NCI-H2196 treated with DMSO at 0.1 percent for 48 hours (cell line): ENCODE measurements around the gene CLPTM1L.
"Not testable (repeated sequence)": the region's sequence is repeated elsewhere in the genome, so short reads cannot be mapped to it uniquely, and the experiment has no call there.

Experiments used
- DNase-seq: peaks from one replicate; lab custom pipeline; 2025; ENCODE audit not compliant: unreplicated experiment; lab: John Stamatoyannopoulos, UW

The CLPTM1L gene

GRCh38 chr5:1342268-1342667, 2.6 kb downstream of the CLPTM1L start:
- DNase-seq: no peak

DNA sequence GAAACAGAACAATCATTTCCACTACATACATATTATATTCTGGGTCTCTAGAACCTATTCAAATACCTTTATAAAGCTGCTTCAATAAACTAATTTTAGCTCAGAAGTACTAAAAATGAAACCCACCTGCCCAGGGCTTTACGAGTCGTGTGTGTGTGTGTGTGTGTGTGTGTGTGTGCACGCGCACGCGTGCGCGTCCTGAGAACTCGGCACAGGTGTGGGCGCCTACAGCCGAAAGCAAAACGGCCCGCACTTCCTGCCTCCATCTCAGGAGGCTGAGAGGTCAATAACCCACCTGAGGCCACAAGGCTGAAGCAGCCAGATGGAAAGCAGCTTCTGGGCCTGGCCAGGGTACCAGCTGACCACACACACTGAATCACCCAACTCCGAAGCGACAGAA, 3.0 kb downstream of the CLPTM1L start:
- no peak for DNase-seq

GRCh38 chr5:1339818-1340210, 5.1 kb downstream of the CLPTM1L start:
- not testable (repeated sequence) for DNase-seq

- not testable (repeated sequence) for DNase-seq
Measured at GRCh38 chr5:1339139-1339817, 5.6 kb downstream of the CLPTM1L start.

DNA sequence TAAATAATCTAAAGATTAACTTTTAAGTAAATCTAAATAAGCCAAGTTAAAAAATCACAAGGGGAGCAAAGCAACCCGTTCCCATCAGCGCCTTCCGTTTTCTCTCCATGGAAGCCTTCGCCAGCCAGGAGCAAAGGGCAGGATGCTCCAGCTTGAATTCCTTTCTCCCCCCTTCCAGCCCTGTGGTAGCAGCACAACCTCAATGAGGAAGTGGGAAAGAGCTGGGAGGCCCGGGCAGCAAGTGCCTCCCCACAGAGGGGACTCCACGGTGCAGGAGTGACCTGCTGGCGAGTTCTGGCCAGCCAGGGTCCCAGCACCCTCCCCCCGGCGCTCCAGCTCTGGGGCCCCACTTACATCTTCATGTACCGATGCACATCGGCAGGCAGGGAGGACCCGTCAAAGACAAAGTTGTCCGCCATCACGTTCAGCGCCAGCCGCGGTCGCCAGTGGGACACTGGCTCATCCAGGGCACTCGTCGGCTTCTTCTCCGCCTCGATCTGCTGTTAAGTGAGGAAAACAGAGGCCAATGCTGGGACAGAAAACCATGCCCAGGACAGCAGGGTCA, 6.3 kb downstream of the CLPTM1L start:
- DNase-seq: no peak

DNA sequence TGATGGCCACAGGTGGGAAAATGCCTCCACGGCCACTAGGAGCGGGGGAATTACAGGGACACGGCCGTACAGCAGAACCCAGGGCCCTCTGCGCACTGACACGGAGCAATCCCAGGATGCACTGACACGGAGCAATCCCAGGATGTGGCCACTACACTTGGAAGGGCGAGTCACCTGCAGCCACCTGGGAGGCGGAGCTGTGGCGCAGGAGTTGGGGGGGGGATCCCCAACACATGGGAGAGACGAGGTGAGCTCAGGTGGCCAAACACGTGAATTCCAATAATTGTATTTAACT, 6.8 kb downstream of the CLPTM1L start:
- no peak for DNase-seq

- DNase-seq: no peak
Measured at GRCh38 chr5:1337489-1338195, 7.3 kb downstream of the CLPTM1L start.

DNA sequence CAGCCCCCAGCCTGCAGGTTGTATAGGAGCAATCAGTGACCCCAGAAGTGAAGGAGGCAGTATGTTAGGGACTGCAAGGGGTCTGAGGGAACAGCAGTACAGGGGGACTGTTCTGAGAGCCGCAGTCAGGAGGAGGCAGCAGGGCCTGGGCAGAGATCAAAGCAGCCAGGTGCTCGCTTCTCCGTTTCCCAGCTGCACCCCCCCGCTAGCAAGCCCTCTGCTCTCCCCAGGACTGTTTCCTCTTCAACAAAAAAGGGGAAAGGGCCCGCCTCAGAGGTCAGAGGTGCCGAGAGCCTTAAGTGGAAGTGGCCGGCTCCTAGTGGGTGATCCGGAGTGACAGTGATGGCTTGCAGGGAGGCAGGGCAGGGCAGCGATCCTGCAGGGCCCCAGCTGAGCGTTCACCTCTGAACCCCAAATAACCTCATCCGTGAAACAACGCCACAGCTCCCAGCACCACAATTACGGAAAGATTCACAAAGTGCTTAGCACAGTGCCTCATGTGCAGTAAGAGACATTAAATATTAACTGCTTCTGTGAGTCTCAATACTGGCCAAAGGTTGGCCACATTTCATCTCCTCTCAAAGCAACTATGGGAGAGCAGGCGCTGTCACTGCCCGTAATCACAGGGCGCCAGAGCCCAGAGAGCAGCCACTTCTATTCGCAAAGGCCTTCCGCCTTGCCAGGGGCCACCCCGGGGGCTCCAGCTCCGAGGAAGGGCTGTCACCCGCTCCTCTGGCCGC, 8.0 kb downstream of the CLPTM1L start:
- DNase-seq: no peak

DNA sequence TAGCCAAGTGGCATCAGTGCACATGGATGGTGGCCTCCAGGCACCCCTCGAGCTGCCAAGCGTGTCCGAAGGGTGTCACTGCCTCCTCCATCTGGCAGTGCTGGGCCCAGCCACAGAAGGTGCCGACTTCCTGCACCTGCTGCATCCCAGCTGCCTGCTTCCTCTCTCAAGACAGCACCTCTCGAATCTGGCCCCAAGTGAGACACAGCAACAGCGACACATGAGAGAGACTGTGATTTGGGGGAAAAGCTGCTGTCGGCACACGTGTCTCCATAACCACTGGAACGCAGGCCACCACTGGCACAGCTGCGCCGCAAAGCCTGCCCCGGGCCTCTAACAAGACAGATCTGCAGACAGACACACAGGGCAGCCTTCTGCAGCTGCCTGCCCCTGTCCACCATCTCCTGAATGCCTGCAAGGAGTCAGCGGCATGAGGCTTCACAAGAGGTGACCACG, 8.8 kb downstream of the CLPTM1L start:
- no peak for DNase-seq

DNA sequence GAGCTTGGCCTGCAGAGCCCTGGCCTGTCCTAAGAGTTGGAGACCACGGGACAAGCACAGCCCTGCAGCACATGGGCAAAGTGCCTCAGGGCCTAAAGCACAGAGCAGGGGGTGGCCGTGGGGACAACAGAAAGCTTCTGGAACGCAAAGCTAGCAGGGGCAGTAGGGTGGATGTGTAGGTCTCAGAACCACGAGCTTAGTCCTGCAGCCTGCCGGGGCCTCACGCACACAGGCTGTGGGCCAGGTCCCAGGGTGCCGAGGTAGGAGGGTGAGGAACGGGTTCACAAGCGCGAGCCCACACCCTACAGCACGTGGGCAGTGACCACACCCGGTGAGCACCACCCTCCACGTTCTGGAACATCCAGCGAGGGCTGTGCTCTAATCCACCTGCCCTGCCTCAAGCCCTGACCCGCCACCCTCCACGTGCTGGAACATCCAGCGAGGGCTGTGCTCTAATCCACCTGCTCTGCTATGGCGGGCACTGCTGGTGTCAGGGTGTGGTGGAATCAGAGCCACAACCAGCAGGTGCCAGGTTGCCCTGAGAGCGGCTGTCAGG, 9.3 kb downstream of the CLPTM1L start:
- no peak for DNase-seq

GRCh38 chr5:1334831-1335539, 9.9 kb downstream of the CLPTM1L start:
- DNase-seq: no peak

DNA sequence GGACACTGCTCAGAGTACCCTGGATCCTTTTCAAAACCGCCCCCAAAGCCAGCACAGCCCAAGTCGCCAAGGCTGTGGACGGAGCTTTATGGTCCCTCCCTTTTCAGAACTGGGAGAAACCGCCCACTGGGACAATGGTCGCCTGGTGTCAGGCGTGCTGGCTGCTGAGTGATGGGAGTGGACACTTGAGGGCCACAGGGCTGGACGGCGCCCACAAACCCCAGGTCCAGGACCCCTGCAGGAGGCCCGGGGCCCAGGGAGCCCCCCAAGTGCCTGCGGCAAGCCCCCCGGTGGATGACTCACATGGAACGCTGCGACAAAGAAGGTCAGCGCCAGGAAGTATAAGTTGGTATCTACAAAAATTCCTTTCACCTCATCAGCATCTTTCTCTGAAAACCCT, 10.9 kb downstream of the CLPTM1L start:
- DNase-seq: no peak

- not testable (repeated sequence) for DNase-seq
Measured at GRCh38 chr5:1333286-1333685, 11.6 kb downstream of the CLPTM1L start.

DNA sequence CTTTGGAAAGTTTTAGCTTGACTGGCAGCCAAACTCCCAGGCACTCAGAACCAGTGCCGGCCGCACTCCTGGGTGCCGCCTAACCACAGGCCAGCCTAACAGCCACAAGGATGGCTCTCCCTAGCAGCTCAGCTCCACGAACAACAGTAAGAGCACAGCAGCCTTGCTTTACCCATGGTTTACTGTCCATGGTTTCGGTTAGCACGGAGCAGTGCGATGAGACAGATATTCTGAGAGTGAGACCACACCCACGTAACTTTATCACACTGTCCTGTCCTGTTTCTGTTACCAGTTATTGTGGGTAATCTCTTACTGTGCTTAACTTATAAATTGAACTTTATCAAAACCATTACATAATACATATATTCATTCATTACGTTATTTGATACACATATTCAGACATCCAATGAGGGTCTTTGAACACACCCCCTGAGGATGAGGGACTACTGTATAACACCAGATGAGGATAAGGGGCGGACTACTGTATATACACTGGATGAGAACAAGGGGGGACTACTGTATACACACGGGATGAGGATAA, 12.4 kb downstream of the CLPTM1L start:
- no peak for DNase-seq

DNA sequence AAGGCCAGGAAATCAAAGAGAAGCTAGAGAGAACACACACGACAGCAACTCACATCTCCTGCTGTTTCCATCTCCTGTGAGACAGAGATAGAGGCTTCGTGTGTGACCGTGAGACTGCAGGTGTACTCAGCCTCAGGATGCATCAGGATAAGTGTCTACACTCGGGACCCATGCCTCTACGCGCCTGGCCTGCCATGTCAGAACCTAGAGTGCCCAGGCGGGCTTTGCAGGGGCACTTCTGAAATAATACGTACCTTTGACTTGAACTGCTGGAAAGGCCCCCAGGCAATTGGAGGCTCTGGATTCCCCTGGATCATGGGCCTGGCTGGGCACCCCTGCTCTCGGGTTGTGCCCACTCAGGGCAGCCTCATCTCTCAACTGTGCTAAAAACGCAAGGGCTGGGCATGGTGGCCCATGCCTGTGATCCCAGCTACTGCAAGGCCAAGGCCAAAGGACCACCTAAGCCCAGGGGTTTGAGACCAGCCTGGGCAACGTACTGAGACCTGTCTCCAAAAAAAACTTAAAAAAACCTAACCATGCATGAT, 13.0 kb downstream of the CLPTM1L start:
- DNase-seq: no peak

GRCh38 chr5:1330847-1331831, 13.8 kb downstream of the CLPTM1L start:
- no peak for DNase-seq

DNA sequence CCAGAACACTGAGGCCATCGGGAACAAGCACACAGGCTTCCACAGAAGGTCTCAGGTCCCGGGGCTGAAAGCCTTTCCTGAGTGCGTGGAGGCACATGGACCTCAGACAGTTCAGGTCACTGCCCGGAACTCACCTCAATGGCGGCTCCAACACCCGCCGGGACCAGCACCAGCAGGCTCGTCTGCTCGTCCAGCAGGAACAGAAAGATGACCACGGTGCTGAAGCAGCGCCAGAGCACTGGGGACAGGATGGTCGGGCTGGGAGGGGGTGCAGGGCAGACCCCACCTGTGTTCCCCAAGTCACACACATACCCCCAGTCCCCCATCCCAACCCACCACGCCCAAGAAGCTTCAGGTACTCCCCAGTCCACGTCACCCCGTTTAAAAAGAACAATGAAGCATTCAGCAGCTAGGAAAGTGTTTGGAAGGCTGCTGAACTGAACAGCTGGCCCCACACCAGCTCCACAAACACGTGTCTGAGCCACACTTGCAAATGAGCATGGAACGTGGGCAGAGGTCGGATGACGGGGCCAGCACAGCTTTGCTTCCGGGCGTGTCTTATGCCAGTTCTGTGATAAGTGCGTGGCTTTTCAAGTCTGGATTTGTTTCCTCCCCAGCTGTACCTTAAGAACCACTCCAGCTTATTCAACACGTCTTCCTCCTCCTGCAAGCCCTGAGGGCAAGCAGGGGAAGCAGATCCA, 14.6 kb downstream of the CLPTM1L start:
- no peak for DNase-seq

DNA sequence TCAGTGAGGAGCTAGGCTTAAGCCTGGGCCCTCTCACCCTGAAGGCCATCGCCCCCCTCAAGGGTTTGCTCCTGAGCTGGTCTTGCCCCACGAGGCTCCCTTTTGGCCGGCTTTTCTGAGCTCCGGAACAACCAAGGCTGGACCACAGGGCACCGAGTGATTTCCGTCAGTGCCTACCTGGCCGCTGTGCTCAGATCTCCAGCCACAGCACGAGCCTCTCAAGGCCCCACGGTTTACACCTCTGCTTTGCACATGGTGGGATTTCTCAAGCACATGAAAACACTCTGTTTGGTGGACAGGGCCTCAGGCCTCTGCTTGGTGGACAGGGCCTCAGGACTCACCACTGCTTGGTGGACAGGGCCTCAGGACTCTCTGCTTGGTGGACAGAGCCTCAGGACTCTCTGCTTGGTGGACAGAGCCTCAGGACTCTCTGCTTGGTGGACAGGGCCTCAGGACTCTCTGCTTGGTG, 15.8 kb downstream of the CLPTM1L start:
- no peak for DNase-seq
